ENCODE results near the gene GGT7. TPM values are rescaled to one million over a fixed set of nuclear protein-coding genes. Genes with fewer than 3 reads are reported as not detected.

GGT7 gene, protein sequence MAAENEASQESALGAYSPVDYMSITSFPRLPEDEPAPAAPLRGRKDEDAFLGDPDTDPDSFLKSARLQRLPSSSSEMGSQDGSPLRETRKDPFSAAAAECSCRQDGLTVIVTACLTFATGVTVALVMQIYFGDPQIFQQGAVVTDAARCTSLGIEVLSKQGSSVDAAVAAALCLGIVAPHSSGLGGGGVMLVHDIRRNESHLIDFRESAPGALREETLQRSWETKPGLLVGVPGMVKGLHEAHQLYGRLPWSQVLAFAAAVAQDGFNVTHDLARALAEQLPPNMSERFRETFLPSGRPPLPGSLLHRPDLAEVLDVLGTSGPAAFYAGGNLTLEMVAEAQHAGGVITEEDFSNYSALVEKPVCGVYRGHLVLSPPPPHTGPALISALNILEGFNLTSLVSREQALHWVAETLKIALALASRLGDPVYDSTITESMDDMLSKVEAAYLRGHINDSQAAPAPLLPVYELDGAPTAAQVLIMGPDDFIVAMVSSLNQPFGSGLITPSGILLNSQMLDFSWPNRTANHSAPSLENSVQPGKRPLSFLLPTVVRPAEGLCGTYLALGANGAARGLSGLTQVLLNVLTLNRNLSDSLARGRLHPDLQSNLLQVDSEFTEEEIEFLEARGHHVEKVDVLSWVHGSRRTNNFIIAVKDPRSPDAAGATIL
- 10.0 and 15.8 TPM in 2 replicates for total RNA-seq

DNA sequence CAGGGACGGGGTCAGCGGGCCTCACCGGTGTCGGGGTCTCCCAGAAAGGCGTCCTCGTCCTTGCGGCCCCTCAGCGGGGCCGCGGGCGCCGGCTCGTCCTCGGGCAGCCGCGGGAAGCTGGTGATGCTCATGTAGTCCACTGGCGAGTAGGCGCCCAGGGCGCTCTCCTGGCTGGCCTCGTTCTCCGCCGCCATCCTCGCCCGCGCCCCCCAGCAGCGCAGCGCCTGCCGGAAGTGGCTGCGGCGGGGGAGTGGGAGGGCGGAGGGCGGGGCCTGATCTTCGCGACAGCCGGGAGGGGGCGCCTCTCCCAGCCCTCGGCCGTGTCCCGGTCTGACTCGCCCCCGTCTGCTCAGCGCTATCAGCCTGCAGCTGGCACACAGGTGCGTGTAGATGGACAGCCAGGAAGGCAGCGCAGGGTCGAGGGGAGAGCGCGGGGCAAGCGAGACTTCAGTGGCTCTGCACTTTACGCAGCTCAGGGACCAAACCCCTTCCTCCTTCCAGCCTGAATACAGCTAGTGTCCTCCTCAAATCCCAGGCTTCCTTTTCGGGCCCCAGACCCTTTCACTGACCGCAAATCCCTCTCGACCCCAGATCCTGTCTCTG lies at the start of gene GGT7:
Gene GGT7 (minus strand): TSS at position 235 of the 603 bp plus-strand sequence. CDS start 41 bp downstream, at position 194.

DNA sequence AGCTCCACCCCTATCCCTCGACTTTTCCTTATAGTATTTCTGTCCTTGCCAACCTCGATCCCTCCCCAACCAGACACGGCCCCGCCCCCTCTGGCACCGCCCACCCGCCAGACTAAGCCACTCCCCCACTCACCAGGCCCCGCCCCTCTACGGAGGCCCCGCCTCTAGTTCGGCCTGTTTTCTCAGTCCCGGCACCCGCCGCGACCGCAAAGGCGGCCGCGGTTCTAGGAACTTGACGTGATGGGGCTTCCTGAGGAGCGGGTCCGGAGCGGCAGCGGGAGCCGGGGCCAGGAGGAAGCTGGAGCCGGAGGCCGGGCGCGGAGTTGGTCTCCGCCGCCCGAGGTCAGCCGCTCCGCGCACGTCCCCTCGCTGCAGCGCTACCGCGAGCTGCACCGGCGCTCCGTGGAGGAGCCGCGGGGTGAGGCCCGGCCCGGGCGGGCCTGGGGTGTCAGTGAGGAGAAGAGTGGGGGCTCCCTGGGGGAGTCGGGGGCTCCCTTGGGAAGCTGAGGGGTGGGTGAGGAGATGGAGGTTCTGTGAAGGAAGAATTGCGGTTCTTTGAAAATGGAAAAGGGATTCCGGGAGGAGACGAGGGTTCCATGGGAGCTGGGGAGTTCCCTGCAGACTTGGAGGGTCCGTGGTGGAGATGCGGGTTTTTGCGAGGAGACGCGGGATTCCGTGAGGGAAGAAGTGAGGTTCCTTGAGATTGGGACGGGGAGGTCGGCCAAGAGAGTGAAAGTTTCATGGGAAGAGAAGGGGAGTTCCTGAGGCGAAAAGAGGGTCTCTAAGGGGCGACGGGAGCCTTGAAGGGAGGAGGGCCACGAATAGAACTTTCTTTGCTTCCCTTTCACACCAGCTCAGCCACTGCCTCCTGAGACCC lies 4.0 kb upstream of the GGT7 start, which contains the start of gene ACSS2:
Gene ACSS2 (plus strand): TSS at position 207 of the 877 bp plus-strand sequence. CDS start 34 bp downstream, at position 241.

DNA sequence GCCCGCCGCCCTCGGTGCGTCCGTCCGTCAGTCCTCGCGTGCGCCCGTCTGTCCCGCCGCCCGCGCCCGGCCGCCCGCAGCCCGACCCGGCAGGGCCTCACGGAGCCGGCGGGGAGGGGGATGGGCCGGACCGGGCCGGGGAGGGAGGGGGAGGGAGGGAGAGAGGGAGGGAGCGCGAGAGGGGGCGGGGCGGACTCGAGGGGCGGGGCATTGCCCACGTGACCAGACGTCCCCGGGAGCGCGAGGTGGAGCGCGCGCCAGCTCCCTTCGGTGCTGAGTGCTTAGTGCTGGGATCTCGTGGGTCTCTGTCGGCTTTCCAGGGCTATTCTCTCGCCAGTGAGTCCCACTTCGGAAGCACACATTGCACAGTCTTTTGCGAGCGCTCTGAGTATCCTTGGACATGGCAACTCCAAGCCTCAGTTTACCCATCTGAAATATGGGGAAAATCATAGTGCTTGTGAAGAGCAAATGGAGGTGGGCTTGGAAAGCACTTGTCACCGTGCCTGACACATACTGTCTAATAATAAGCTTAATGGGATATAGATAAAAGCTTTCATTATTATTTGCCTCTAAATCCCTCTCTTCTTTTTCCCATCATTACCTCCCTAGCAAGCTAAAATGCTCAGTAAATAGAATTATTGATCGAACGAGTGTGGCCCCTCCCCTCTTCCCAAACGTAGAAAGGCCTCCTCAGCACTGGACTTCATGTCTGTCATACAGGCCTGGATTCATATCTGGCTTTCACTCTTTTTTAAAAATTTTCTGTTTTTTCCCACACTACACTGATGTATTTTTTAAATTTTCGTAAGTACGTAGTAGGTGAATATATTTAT lies 46.9 kb downstream of the GGT7 start, which contains the start of gene NCOA6:
Gene NCOA6 (minus strand): TSS at position 122 of the 833 bp plus-strand sequence. CDS start 43,296 bp downstream, outside the sequence.

Other genes with a start within 250 kb of the GGT7 start
- gene PIGU, start 195.8 kb downstream of the GGT7 start, total RNA-seq: 6.2 and 7.1 TPM in 2 replicates
- 1.2 and 1.7 TPM in 2 replicates for gene TP53INP2, start 168.5 kb downstream of the GGT7 start, total RNA-seq
- gene NCOA6, start 47.2 kb downstream of the GGT7 start, total RNA-seq: 4.0 and 6.5 TPM in 2 replicates
- 28.2 and 45.4 TPM in 2 replicates for gene ACSS2, start 3.8 kb upstream of the GGT7 start, total RNA-seq
- gene GSS, start 83.0 kb upstream of the GGT7 start, total RNA-seq: 68.2 and 86.5 TPM in 2 replicates
- gene MYH7B, start 83.0 kb upstream of the GGT7 start, total RNA-seq: under 0.01 TPM in 1 of 2 replicates, not detected in the other
- gene TRPC4AP, start 220.0 kb upstream of the GGT7 start, total RNA-seq: 82.3 and 120 TPM in 2 replicates

Measured in regular cardiac myocyte (primary cell).